Prostate gland (tissue), 2 donors: ENCODE results near the gene PIKFYVE. TPM values are rescaled to one million over a fixed set of nuclear protein-coding genes. Genes with fewer than 3 reads are reported as not detected.

Experiments used
- DNase-seq: peaks from one replicate; pipeline ENCODE4 v3.0.0-alpha.2; 2019; ENCODE audit warnings: low spot score
- H3K27ac ChIP-seq, 2 donors: fragments of 200-600 bp; sonication (generic); 2 replicates each; pipeline ENCODE4 v1.5.1; 2017 to 2019
- H3K27me3 ChIP-seq: fragments of 200-600 bp; sonication (generic); replicated peaks from 2 replicates; pipeline ENCODE4 v1.5.1; 2019; ENCODE audit not compliant: insufficient read depth
- H3K36me3 ChIP-seq, 2 donors: fragments of 200-600 bp; sonication (generic); 1 replicate in 1 of 2; 2 replicates in 1 of 2; pipeline versions ENCODE4 v1.5.1 to v1.8.1; 2017 to 2019
- H3K4me1 ChIP-seq: fragments of 200-600 bp; sonication (generic); replicated peaks from 2 replicates; pipeline ENCODE4 v1.5.1; 2019
- H3K4me3 ChIP-seq, 2 donors: fragments of 200-600 bp; sonication (generic); 2 replicates each; pipeline ENCODE4 v1.5.1; 2017 to 2019
- H3K9me3 ChIP-seq: fragments of 200-600 bp; sonication (generic); 2 replicates; pipeline ENCODE4 v1.5.1; 2017
- CTCF ChIP-seq, 4 experiments: fragments of 200-600 bp in 2 of 4; fragments of 450-650 bp in 2 of 4; sonication (generic) in 2 of 4; IDR thresholded peaks; 1 replicate in 3 of 4; 2 replicates in 1 of 4; pipeline ENCODE4 v1.5.1; 2016 to 2019; ENCODE audit warnings: antibody characterized with exemption in 4 of 4, mild to moderate bottlenecking in 2 of 4, moderate library complexity in 2 of 4
- POLR2A ChIP-seq: fragments of 450-650 bp; IDR thresholded peaks from one replicate; pipeline ENCODE4 v1.6.1; 2016; ENCODE audit warnings: antibody characterized with exemption, mild to moderate bottlenecking
- POLR2AphosphoS5 ChIP-seq: sonication (generic); formaldehyde crosslinking; IDR thresholded peaks from one replicate; pipeline ENCODE4 v1.6.1; 2017; ENCODE audit warnings: antibody characterized with exemption
- WGBS: methylation state at CpG from one replicate; pipeline ENCODE4 v1.1.5; 2018; 5-methylcytosine and 5-hydroxymethylcytosine counted together
- intact Hi-C: fragments of 100-400 bp; cut with DNase I; formaldehyde crosslinking; loops from one replicate; pipeline ENCODE4 v1.14.2; 2022
- total RNA-seq, 2 donors: library from RNA; depleted of rRNA; stranded (reverse); fragments of >200 nt; gene quantifications; one replicate each; pipeline ENCODE4 v1.1.0, GENCODE V29; 2016

Gene PIKFYVE
- total RNA-seq, 2 donors from 2014 or later, result 26.7 to 47.1 TPM

- no peak for DNase-seq
- 38% methylated on average over 2 of the region's 2 CpGs for WGBS
- Histone ChIP-seq H3K27me3 (no peaks in the 10 kb centered on the region), H3K36me3 (no peaks in the 10 kb centered on the region), H3K4me1 (peaks cover 2% of the 10 kb centered on the region), H3K4me3 (no peak overlapping the region), H3K9me3 (no peaks in the 10 kb centered on the region), H3K27ac (no peak overlapping the region)
- TF ChIP-seq POLR2A (no peak), CTCF (IDR thresholded peaks at IDR 0.05) (no peak), POLR2AphosphoS5 (no peak)
- intact Hi-C loops, result loop anchor here (10.0 kb wide), 1 partner anchor 57 kb away; the partner anchor contains the start of gene IDH1
These were observed 45.3 kb downstream of the PIKFYVE start for GRCh38 chr2:208311321-208311720.

GRCh38 chr2:208311954-208312353 lies 45.9 kb downstream of the PIKFYVE start:
- TF ChIP-seq POLR2AphosphoS5, result no peak
- TF ChIP-seq CTCF (IDR thresholded peaks at IDR 0.05), result no peak
- TF ChIP-seq POLR2A, result no peak
- Histone ChIP-seq H3K36me3 (no peaks in the 10 kb centered on the region), H3K27ac (no peak overlapping the region), H3K27me3 (no peaks in the 10 kb centered on the region), H3K9me3 (no peaks in the 10 kb centered on the region), H3K4me3 (no peak overlapping the region), H3K4me1 (peaks cover 2% of the 10 kb centered on the region)
- intact Hi-C loops, result loop anchor here (10.0 kb wide), 1 partner anchor 57 kb away; the partner anchor contains the start of gene IDH1
- no peak for DNase-seq
- 88% methylated on average over 4 of the region's 4 CpGs for WGBS

- WGBS, result 72% methylated on average over 8 of the region's 8 CpGs
- DNase-seq, result no peak
- Histone ChIP-seq H3K27ac (no peak overlapping the region), H3K36me3 (no peaks in the 10 kb centered on the region), H3K4me3 (no peak overlapping the region), H3K4me1 (peaks cover 2% of the 10 kb centered on the region), H3K27me3 (no peaks in the 10 kb centered on the region), H3K9me3 (no peaks in the 10 kb centered on the region)
- TF ChIP-seq POLR2AphosphoS5, result no peak
- intact Hi-C loops, result loop anchor here (10.0 kb wide), 1 partner anchor 60 kb away; the partner anchor contains the start of gene IDH1
These were observed 49.2 kb downstream of the PIKFYVE start for GRCh38 chr2:208315081-208315788.

GRCh38 chr2:208318127-208318526 lies 52.1 kb downstream of the PIKFYVE start:
- TF ChIP-seq CTCF (IDR thresholded peaks at IDR 0.05) (no peak), POLR2AphosphoS5 (no peak), POLR2A (no peak)
- H3K27me3 ChIP-seq, result no peaks in the 10 kb centered on the region
- H3K4me1 ChIP-seq, result no peaks in the 10 kb centered on the region
- DNase-seq, result no peak
- no peak overlapping the region for H3K4me3 ChIP-seq
- intact Hi-C loops, result loop anchor here (10.0 kb wide), 1 partner anchor 63 kb away; the partner anchor contains the start of gene IDH1
- no peaks in the 10 kb centered on the region for H3K9me3 ChIP-seq
- H3K27ac ChIP-seq, result no peak overlapping the region
- 28% methylated on average over 2 of the region's 2 CpGs for WGBS
- no peaks in the 10 kb centered on the region for H3K36me3 ChIP-seq

- TF ChIP-seq POLR2A (no peak), CTCF (IDR thresholded peaks at IDR 0.05) (no peak), POLR2AphosphoS5 (no peak)
- 53% methylated on average over 2 of the region's 2 CpGs for WGBS
- Histone ChIP-seq H3K27ac (no peak overlapping the region), H3K9me3 (no peaks in the 10 kb centered on the region), H3K36me3 (no peaks in the 10 kb centered on the region), H3K4me1 (no peaks in the 10 kb centered on the region), H3K27me3 (no peaks in the 10 kb centered on the region), H3K4me3 (no peak overlapping the region)
- no peak for DNase-seq
- intact Hi-C loops, result loop anchor here (10.0 kb wide), 1 partner anchor 65 kb away; the partner anchor contains the start of gene IDH1
These were observed 53.3 kb downstream of the PIKFYVE start for GRCh38 chr2:208319391-208319790.
